SK-N-MC (cell line): Measurements from ENCODE around the gene MAP4K2.

ENCODE experiments used
- EZH2 ChIP-seq: fragments of 200-600 bp; sonication (generic); IDR thresholded peaks from one replicate; pipeline ENCODE4 v1.6.1; 2017; ENCODE audit warnings: antibody characterized with exemption
- POLR2AphosphoS5 ChIP-seq: IDR thresholded peaks from 2 replicates; pipeline ENCODE4 v1.6.1; 2012; ENCODE audit warnings: mild to moderate bottlenecking, low read depth, low read length, borderline replicate concordance

GRCh38 chr11:64845129-64845775, 42.2 kb upstream of the MAP4K2 start:
- TF ChIP-seq POLR2AphosphoS5 (no peak), EZH2 (no peak)
